Fibroblast of lung (primary cell): ENCODE data around the gene AGXT. TPM values are rescaled to one million over a fixed set of nuclear protein-coding genes. Genes with fewer than 3 reads are reported as not detected.

Experiments used
- DNase-seq, 2 donors: peaks; one replicate each; pipeline versions ENCODE4 v3.0.0 to v3.0.0-alpha.2; 2010; ENCODE audit warnings: low read depth in 2 of 2
- H2AFZ ChIP-seq: 2 replicates; pipeline ENCODE4 v1.5.1; 2012; ENCODE audit warnings: low read length, control low read depth, inconsistent platforms
- H3K27ac ChIP-seq: 2 replicates; pipeline ENCODE4 v1.5.1; 2011; ENCODE audit warnings: low read length, control low read depth; ENCODE audit not compliant: insufficient read depth
- H3K27me3 ChIP-seq: 2 replicates; pipeline ENCODE4 v1.5.1; 2011; ENCODE audit warnings: mild to moderate bottlenecking, low read length; ENCODE audit not compliant: control insufficient read depth, insufficient read depth
- H3K36me3 ChIP-seq: 2 replicates; pipeline ENCODE4 v1.5.1; 2011; ENCODE audit warnings: low read length; ENCODE audit not compliant: control insufficient read depth, insufficient read depth
- H3K4me1 ChIP-seq: 2 replicates; pipeline ENCODE4 v1.5.1; 2011; ENCODE audit warnings: low read length; ENCODE audit not compliant: control insufficient read depth, insufficient read depth; ENCODE audit errors: extremely low read depth
- H3K4me2 ChIP-seq: 2 replicates; pipeline ENCODE4 v1.5.1; 2011; ENCODE audit warnings: low read length, control low read depth; ENCODE audit not compliant: insufficient read depth; ENCODE audit errors: extremely low read depth
- H3K4me3 ChIP-seq, 4 experiments: fragments of 200-600 bp in 1 of 4; sonication (generic) in 1 of 4; replicated peaks in 1 of 4; 2 replicates each; pipeline ENCODE4 v1.5.1; 2011 to 2016; ENCODE audit warnings: low read length in 4 of 4, low read depth in 3 of 4, mild to moderate bottlenecking in 3 of 4, control low read depth in 2 of 4, inconsistent platforms in 1 of 4, mixed read lengths in 1 of 4; ENCODE audit not compliant: insufficient read depth in 1 of 4; ENCODE audit errors: control extremely low read depth in 1 of 4
- H3K79me2 ChIP-seq: 2 replicates; pipeline ENCODE4 v1.5.1; 2012; ENCODE audit warnings: mild to moderate bottlenecking, low read length, inconsistent platforms; ENCODE audit not compliant: control insufficient read depth, insufficient read depth
- H3K9ac ChIP-seq: 2 replicates; pipeline ENCODE4 v1.5.1; 2011; ENCODE audit warnings: mild to moderate bottlenecking, low read length, control low read depth; ENCODE audit not compliant: insufficient read depth
- H3K9me3 ChIP-seq: 2 replicates; pipeline ENCODE4 v1.5.1; 2012; ENCODE audit warnings: low read depth, low read length; ENCODE audit not compliant: control insufficient read depth, insufficient read depth
- H4K20me1 ChIP-seq: 2 replicates; pipeline ENCODE4 v1.5.1; 2011; ENCODE audit warnings: low read length; ENCODE audit not compliant: control insufficient read depth, insufficient read depth; ENCODE audit errors: extremely low read depth
- EZH2 ChIP-seq: IDR thresholded peaks from 2 replicates; pipeline ENCODE4 v1.5.1; 2012; ENCODE audit warnings: low read length, control low read depth, mild to moderate bottlenecking; ENCODE audit errors: missing control alignments
- polyA plus RNA-seq, 2 donors: library from polyadenylated mRNA; depleted of rRNA in 1 of 2; stranded (reverse) in 1 of 2; unstranded in 1 of 2; fragments of >200 nt; gene quantifications; 2 replicates each; pipeline ENCODE4 v1.2.1, GENCODE V29; 2011 to 2012; ENCODE audit warnings: missing spikeins in 1 of 2
- total RNA-seq: library from RNA; depleted of rRNA; stranded (reverse); fragments of >200 nt; gene quantifications from 2 replicates; pipeline ENCODE4 v1.2.1, GENCODE V29; 2014
- TF ChIP-seq, protein P1 (sequence below), 2 donors: IDR thresholded peaks in 1 of 2; conservative IDR thresholded peaks in 1 of 2; 1 replicate in 1 of 2; 2 replicates in 1 of 2; pipeline ENCODE4 v1.5.1; 2011 to 2012; ENCODE audit warnings: low read length in 2 of 2, control low read depth in 1 of 2, inconsistent platforms in 1 of 2, low read depth in 1 of 2, mild to moderate bottlenecking in 1 of 2

Gene AGXT
- total and polyA plus RNA-seq, 2 donors (not counting 1 experiment from before 2014, with no cell fraction given), result not detected

DNA sequence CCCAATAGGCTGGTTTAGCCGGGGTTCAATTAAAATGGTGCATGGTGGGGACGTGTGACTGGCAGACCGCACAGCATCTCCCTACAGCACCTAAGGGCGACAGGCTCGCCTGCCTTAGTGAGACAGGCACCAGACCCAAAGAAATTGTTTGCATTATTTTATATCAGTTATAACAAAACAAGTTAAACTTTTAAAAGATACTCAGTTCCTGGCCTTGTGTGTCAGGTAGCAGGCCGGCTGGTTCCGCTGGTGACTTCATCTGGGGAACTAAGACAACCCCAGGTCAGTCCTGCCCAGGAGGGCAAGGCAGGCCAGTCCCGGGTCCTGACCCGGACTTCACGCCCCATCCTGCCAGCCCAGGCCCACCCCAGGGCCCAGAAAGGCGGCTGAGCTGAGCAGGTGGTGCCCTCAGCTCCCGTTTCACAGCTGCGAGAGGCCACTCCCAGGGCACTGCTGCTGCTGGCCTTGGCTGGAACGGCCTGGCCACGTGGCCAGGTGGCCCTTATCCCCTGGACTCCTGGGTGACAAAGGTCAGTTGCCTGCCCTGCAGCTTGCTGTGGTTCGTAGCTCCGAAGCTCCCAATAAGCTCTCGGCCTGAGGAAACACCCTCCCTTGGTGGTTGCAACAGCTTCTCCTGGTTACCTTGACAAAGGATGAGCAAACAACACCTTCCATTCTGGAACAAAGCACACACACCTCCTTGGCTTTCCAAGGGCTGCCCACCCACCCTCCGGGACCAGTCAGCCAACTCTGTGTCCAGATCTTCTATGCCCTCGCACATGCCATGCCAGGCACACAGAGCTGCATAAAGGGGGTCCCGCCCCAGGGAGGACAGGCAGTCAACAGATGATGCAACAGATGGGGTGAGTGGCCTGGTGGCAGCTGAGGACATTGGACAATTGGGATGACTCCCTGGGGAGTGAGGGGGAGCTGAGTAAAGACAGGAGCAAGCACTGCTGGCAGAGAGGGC lies 11.3 kb upstream of the AGXT start:
- H3K4me1 ChIP-seq, result no peaks in the 10 kb centered on the region
- no peak overlapping the region for H3K9ac ChIP-seq
- no peaks in the 10 kb centered on the region for H3K9me3 ChIP-seq
- no peak overlapping the region for H2AFZ ChIP-seq
- TF ChIP-seq EZH2, result no peak
- TF ChIP-seq, protein P1, sequence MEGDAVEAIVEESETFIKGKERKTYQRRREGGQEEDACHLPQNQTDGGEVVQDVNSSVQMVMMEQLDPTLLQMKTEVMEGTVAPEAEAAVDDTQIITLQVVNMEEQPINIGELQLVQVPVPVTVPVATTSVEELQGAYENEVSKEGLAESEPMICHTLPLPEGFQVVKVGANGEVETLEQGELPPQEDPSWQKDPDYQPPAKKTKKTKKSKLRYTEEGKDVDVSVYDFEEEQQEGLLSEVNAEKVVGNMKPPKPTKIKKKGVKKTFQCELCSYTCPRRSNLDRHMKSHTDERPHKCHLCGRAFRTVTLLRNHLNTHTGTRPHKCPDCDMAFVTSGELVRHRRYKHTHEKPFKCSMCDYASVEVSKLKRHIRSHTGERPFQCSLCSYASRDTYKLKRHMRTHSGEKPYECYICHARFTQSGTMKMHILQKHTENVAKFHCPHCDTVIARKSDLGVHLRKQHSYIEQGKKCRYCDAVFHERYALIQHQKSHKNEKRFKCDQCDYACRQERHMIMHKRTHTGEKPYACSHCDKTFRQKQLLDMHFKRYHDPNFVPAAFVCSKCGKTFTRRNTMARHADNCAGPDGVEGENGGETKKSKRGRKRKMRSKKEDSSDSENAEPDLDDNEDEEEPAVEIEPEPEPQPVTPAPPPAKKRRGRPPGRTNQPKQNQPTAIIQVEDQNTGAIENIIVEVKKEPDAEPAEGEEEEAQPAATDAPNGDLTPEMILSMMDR (conservative IDR thresholded peaks at IDR 0.05 in 1 of 2, IDR thresholded peaks at IDR 0.05 in 1 of 2; ENCODE audit: low read depth in 1 of 2, low read length in 2 of 2), result no peak
- H3K27me3 ChIP-seq, result no peaks in the 10 kb centered on the region
- DNase-seq, result no peak
- no peaks in the 10 kb centered on the region for H3K79me2 ChIP-seq
- no peaks in the 10 kb centered on the region for H4K20me1 ChIP-seq
- no peak overlapping the region for H3K4me3 ChIP-seq
- H3K36me3 ChIP-seq, result no peaks in the 10 kb centered on the region
- H3K27ac ChIP-seq, result no peak overlapping the region
- no peak overlapping the region for H3K4me2 ChIP-seq

DNA sequence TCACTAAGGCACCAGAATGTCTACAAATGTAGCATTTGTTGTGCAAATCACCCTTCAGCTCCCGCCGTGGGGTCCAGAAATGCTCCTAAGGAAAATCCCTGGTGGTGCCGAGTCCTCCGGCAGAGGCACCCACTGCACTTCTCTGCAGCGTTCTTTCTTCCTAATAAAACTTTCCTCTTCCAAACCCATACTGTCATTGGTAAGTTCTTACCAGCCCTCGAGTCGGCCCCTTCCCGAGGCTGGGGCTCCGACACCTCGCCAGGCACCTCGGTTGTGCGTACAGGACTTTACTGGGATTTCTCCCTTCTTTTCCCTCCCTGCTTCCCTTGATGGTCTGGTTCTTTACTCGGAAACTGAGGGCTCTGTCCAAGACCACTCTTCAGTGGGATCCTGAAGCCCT lies 10.3 kb upstream of the AGXT start:
- Histone ChIP-seq H3K27me3 (no peaks in the 10 kb centered on the region), H3K4me2 (no peak overlapping the region), H3K79me2 (no peaks in the 10 kb centered on the region), H2AFZ (no peak overlapping the region), H3K4me1 (no peaks in the 10 kb centered on the region), H3K36me3 (no peaks in the 10 kb centered on the region), H3K9me3 (no peaks in the 10 kb centered on the region), H3K9ac (no peak overlapping the region), H3K27ac (no peak overlapping the region), H3K4me3 (no peak overlapping the region), H4K20me1 (no peaks in the 10 kb centered on the region)
- no peak for DNase-seq
- TF ChIP-seq, protein P1 (conservative IDR thresholded peaks at IDR 0.05 in 1 of 2, IDR thresholded peaks at IDR 0.05 in 1 of 2; ENCODE audit: low read depth in 1 of 2, low read length in 2 of 2), result no peak
- TF ChIP-seq EZH2, result no peak

GRCh38 chr2:240858871-240859270 lies 9.8 kb upstream of the AGXT start:
- no peaks in the 10 kb centered on the region for H3K4me1 ChIP-seq
- TF ChIP-seq, protein P1 (conservative IDR thresholded peaks at IDR 0.05 in 1 of 2, IDR thresholded peaks at IDR 0.05 in 1 of 2; ENCODE audit: low read depth in 1 of 2, low read length in 2 of 2), result no peak
- no peak for TF ChIP-seq EZH2
- DNase-seq, result no peak
- H3K9ac ChIP-seq, result no peak overlapping the region
- no peak overlapping the region for H3K4me3 ChIP-seq
- H2AFZ ChIP-seq, result no peak overlapping the region
- H3K9me3 ChIP-seq, result no peaks in the 10 kb centered on the region
- H3K27me3 ChIP-seq, result no peaks in the 10 kb centered on the region
- no peaks in the 10 kb centered on the region for H4K20me1 ChIP-seq
- no peaks in the 10 kb centered on the region for H3K36me3 ChIP-seq
- H3K4me2 ChIP-seq, result no peak overlapping the region
- H3K27ac ChIP-seq, result no peak overlapping the region
- H3K79me2 ChIP-seq, result no peaks in the 10 kb centered on the region
